HG02759 (cell line): ENCODE measurements around the gene WDFY3.
"Not testable (repeated sequence)": the region's sequence is repeated elsewhere in the genome, so short reads cannot be mapped to it uniquely, and the experiment has no call there.

Source experiments
- ATAC-seq: cut with Tn5 transposase; IDR thresholded peaks from one replicate; pipeline ENCODE4 v1.9.1; 2021; ENCODE audit warnings: mild to moderate bottlenecking, moderate library complexity; ENCODE audit not compliant: unreplicated experiment

WDFY3 gene

GRCh38 chr4:84866295-84866694 lies 100.2 kb downstream of the WDFY3 start:
- no peak for ATAC-seq

- ATAC-seq, result no peak
These were observed 100.9 kb downstream of the WDFY3 start for GRCh38 chr4:84865600-84865999.

GRCh38 chr4:84862064-84862463 lies 104.4 kb downstream of the WDFY3 start:
- no peak for ATAC-seq

- no peak for ATAC-seq
These were observed 109.2 kb downstream of the WDFY3 start for GRCh38 chr4:84857296-84857695.

GRCh38 chr4:84856468-84857049 lies 109.9 kb downstream of the WDFY3 start:
- no peak for ATAC-seq

GRCh38 chr4:84855774-84856173 lies 110.7 kb downstream of the WDFY3 start:
- ATAC-seq, result no peak

- no peak for ATAC-seq
These were observed 114.4 kb downstream of the WDFY3 start for GRCh38 chr4:84852081-84852480.

GRCh38 chr4:84849051-84849640 lies 117.3 kb downstream of the WDFY3 start:
- ATAC-seq, result no peak

GRCh38 chr4:84848432-84848831 lies 118.1 kb downstream of the WDFY3 start:
- ATAC-seq, result no peak

GRCh38 chr4:84847978-84848377 lies 118.5 kb downstream of the WDFY3 start:
- ATAC-seq, result no peak

- no peak for ATAC-seq
These were observed 119.5 kb downstream of the WDFY3 start for GRCh38 chr4:84846985-84847384.

- no peak for ATAC-seq
These were observed 125.1 kb downstream of the WDFY3 start for GRCh38 chr4:84841435-84841834.

GRCh38 chr4:84837751-84838150 lies 128.7 kb downstream of the WDFY3 start:
- ATAC-seq, result no peak

GRCh38 chr4:84829633-84830032 lies 136.9 kb downstream of the WDFY3 start:
- ATAC-seq, result not testable (repeated sequence)

- ATAC-seq, result no peak
These were observed 139.8 kb downstream of the WDFY3 start for GRCh38 chr4:84826681-84827080.

GRCh38 chr4:84825701-84826341 lies 140.7 kb downstream of the WDFY3 start:
- ATAC-seq, result no peak

GRCh38 chr4:84821064-84821463 lies 145.4 kb downstream of the WDFY3 start:
- no peak for ATAC-seq

- no peak for ATAC-seq
These were observed 152.3 kb downstream of the WDFY3 start for GRCh38 chr4:84814094-84814750.

GRCh38 chr4:84809946-84810345 lies 156.5 kb downstream of the WDFY3 start:
- ATAC-seq, result no peak

GRCh38 chr4:84808332-84808731 lies 158.2 kb downstream of the WDFY3 start:
- no peak for ATAC-seq

GRCh38 chr4:84806541-84806940 lies 159.9 kb downstream of the WDFY3 start:
- ATAC-seq, result not testable (repeated sequence)

- no peak for ATAC-seq
These were observed 162.4 kb downstream of the WDFY3 start for GRCh38 chr4:84804136-84804535.
